K562 (cell line): ENCODE measurements around the gene AMOTL1. TPM values are rescaled to one million over a fixed set of nuclear protein-coding genes. Genes with fewer than 3 reads are reported as not detected.
A peak's percentile ranks its signal among the peaks of the same experiment; 100 is the strongest.

Experiments used
- ATAC-seq: fragments of 200-7000 bp; cut with Tn5 transposase; 3 replicates; pipeline ENCODE4 v1.9.1; 2020; ENCODE audit warnings: moderate library complexity
- BruUV-seq: library from RNA; stranded (reverse); fragments of 400-500 nt; replicated peaks from 2 replicates; lab custom pipeline; 2021; lab: Mats Ljungman, UMichigan
- CTCF ChIA-PET: fragments of 300-600 bp; formaldehyde crosslinking; extraction: SDS; loops from one replicate; lab custom pipeline; 2021; ENCODE audit warnings: low intra/inter-chr PET ratio; lab: Yijun Ruan, JAX
- POLR2A ChIA-PET: fragments of 300-600, 350-650 bp; sonication (Branson Sonifier 250); formaldehyde crosslinking; extraction: SDS; loops from one replicate; lab custom pipeline; 2021; ENCODE audit warnings: antibody characterized with exemption, inconsistent platforms; lab: Yijun Ruan, JAX
- DNase-seq, 4 experiments: peaks; one replicate each; pipeline versions ENCODE4 v3.0.0 to v3.0.0-alpha.2; 2011 to 2018; ENCODE audit warnings: low spot score in 3 of 4, mixed read lengths in 3 of 4; ENCODE audit errors: extremely low read depth in 1 of 4
- FAIRE-seq: peaks from 2 replicates; lab custom pipeline; 2011; peaks lifted over from hg19 to GRCh38; lab: Jason Lieb, UNC
- H2AFZ ChIP-seq: 2 replicates; pipeline ENCODE4 v1.6.0; 2011; ENCODE audit warnings: low read depth, low read length, control low read depth, inconsistent platforms
- H3K27ac ChIP-seq: fragments of 200-600 bp; 3 replicates; pipeline ENCODE4 v1.8.0; 2011; ENCODE audit warnings: low read depth, mild to moderate bottlenecking, control low read depth, inconsistent platforms, low read length, moderate library complexity, mixed read lengths; ENCODE audit errors: extremely low read depth
- H3K27me3 ChIP-seq, 2 experiments: fragments of 300-600 bp in 1 of 2; 2 replicates in 1 of 2; 3 replicates in 1 of 2; pipeline versions ENCODE4 v1.6.0 to v1.8.0; 2011; ENCODE audit warnings: inconsistent platforms in 2 of 2, low read length in 2 of 2, mild to moderate bottlenecking in 1 of 2, mixed read lengths in 1 of 2, moderate library complexity in 1 of 2; ENCODE audit not compliant: control insufficient read depth in 2 of 2, insufficient read depth in 2 of 2
- H3K36me3 ChIP-seq: fragments of 300-600 bp; 3 replicates; pipeline ENCODE4 v1.8.0; 2011; ENCODE audit warnings: mild to moderate bottlenecking, low read length, inconsistent platforms; ENCODE audit not compliant: control insufficient read depth, insufficient read depth
- H3K4me1 ChIP-seq, 2 experiments: fragments of 200-600 bp in 1 of 2; replicated peaks in 1 of 2; 2 replicates in 1 of 2; 3 replicates in 1 of 2; pipeline versions ENCODE4 v1.5.1 to v1.8.0; 2011; ENCODE audit warnings: inconsistent platforms in 2 of 2, low read length in 2 of 2, mild to moderate bottlenecking in 1 of 2, mixed read lengths in 1 of 2, moderate library complexity in 1 of 2; ENCODE audit not compliant: control insufficient read depth in 2 of 2, insufficient read depth in 2 of 2
- H3K4me2 ChIP-seq: 2 replicates; pipeline ENCODE4 v1.6.1; 2011; ENCODE audit warnings: low read length, control low read depth, inconsistent platforms, mixed read lengths; ENCODE audit not compliant: insufficient read depth
- H3K4me3 ChIP-seq: fragments of 200-600 bp; sonication (generic), shearing (Covaris generic); 2 replicates; pipeline ENCODE4 v1.5.1; 2016; ENCODE audit warnings: control low read depth, inconsistent platforms
- H3K79me2 ChIP-seq: fragments of 200-600 bp; 3 replicates; pipeline ENCODE4 v1.8.0; 2011; ENCODE audit warnings: low read length, inconsistent platforms; ENCODE audit not compliant: control insufficient read depth, insufficient read depth
- H3K9ac ChIP-seq, 2 experiments: 2 replicates each; pipeline versions ENCODE4 v1.6.0 to v1.6.1; 2011; ENCODE audit warnings: low read depth in 2 of 2, low read length in 2 of 2, control low read depth in 1 of 2, inconsistent platforms in 1 of 2, mild to moderate bottlenecking in 1 of 2, mixed read lengths in 1 of 2; ENCODE audit not compliant: insufficient read depth in 1 of 2
- H3K9me1 ChIP-seq: one replicate; pipeline ENCODE4 v1.6.0; 2011; ENCODE audit warnings: inconsistent platforms, mild to moderate bottlenecking, low read length, moderate library complexity; ENCODE audit not compliant: control insufficient read depth, insufficient read depth
- H3K9me3 ChIP-seq: replicated peaks from 2 replicates; pipeline ENCODE4 v1.5.1; 2011; ENCODE audit warnings: low read depth, low read length, inconsistent platforms; ENCODE audit not compliant: control insufficient read depth, insufficient read depth
- H4K20me1 ChIP-seq: replicated peaks from 2 replicates; pipeline ENCODE4 v1.6.1; 2011; ENCODE audit warnings: low read length, inconsistent platforms, mixed read lengths; ENCODE audit not compliant: control insufficient read depth, insufficient read depth
- RREB1 ChIP-seq: fragments of 250-450 bp; sonication (Bioruptor Pico); IDR thresholded peaks from 2 replicates; pipeline ENCODE4 v1.4.0; 2020
- ZNF347 ChIP-seq: fragments of 450-650 bp; formaldehyde crosslinking; IDR thresholded peaks from 2 replicates; pipeline ENCODE4 v1.4.0; 2020; ENCODE audit warnings: low read depth, mild to moderate bottlenecking, moderate library complexity
- WGBS: fragments of 100-300 bp; shearing (Covaris generic); methylation state at CpG from one replicate; pipeline ENCODE4 v1.1.6; 2016; ENCODE audit warnings: low coverage, mixed read lengths; ENCODE audit not compliant: insufficient coverage; ENCODE audit errors: missing lambda C conversion rate; 5-methylcytosine and 5-hydroxymethylcytosine counted together
- in situ Hi-C: fragments of 300-500 bp; cut with MboI; formaldehyde crosslinking; loops from 4 replicates; pipeline ENCODE4 v1.15.0; 2018; ENCODE audit warnings: inconsistent platforms, mixed read lengths
- intact Hi-C: fragments of 100-400 bp; cut with micrococcal nuclease; formaldehyde crosslinking; loops from 2 replicates; pipeline ENCODE4 v1.14.2; 2022
- polyA plus RNA-seq, 8 experiments: library from polyadenylated mRNA; depleted of rRNA in 4 of 8; stranded (reverse) in 5 of 8; unstranded in 3 of 8; fragments of >200 nt; fragmentation: Nextera tagmentation in 2 of 8; fragmentation: Illumina TruSeq in 1 of 8; extraction: Ambion mirVana in 2 of 8; extraction: Trizol in 1 of 8; gene quantifications; 2 replicates each; pipeline versions ENCODE4 v1.2.1 to v1.2.3, GENCODE V29; 2011 to 2014; ENCODE audit warnings: inconsistent platforms in 1 of 8, missing spikeins in 1 of 8
- total RNA-seq, 7 experiments: library from RNA; depleted of rRNA in 6 of 7; stranded (reverse); fragments of >200 nt in 6 of 7; fragmentation: Illumina TruSeq in 2 of 7; extraction: Trizol in 2 of 7; gene quantifications; 2 replicates each; pipeline versions ENCODE4 v1.2.1 to v1.2.3, GENCODE V29; 2011 to 2021; ENCODE audit warnings: low replicate concordance in 1 of 7
- TF ChIP-seq, protein P1 (sequence below): fragments of 250-450 bp; sonication (Bioruptor Pico); IDR thresholded peaks from 2 replicates; pipeline ENCODE4 v1.8.0; 2022; ENCODE audit warnings: moderate library complexity, mild to moderate bottlenecking, inconsistent platforms
- TF ChIP-seq, protein P2 (sequence below): fragments of 450-650 bp; IDR thresholded peaks from 2 replicates; pipeline ENCODE4 v1.6.1; 2016

The AMOTL1 gene
- total and polyA plus RNA-seq, 9 of the 15 experiments (the other 6 are each of a cell fraction or from before 2014, with no cell fraction given): 4.0 to 35.4 (median 14.0) TPM

DNA sequence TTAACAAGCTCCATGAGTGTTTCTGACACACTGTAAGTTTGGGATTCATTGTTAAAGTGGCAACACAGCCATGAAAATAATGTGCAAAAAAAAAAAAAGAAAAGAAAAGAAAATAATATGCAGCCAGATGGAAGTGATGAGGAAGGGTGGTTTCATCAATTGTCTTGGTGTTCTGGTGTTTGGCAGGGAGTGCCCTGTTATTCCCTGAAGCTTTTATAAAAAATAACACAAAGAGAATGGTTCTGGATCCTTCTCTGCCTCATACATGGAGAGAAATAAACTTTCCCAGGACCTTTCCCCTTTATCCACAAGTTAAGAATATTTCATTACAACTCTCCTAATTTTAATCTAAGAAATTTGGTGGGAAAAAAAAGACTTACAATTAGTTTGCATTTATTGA, 16.7 kb downstream of the AMOTL1 start (continued):
- no peak for TF ChIP-seq RREB1 (CRISPR knock-in tag)
- TF ChIP-seq, protein P1, sequence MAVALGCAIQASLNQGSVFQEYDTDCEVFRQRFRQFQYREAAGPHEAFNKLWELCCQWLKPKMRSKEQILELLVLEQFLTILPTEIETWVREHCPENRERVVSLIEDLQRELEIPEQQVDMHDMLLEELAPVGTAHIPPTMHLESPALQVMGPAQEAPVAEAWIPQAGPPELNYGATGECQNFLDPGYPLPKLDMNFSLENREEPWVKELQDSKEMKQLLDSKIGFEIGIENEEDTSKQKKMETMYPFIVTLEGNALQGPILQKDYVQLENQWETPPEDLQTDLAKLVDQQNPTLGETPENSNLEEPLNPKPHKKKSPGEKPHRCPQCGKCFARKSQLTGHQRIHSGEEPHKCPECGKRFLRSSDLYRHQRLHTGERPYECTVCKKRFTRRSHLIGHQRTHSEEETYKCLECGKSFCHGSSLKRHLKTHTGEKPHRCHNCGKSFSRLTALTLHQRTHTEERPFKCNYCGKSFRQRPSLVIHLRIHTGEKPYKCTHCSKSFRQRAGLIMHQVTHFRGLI (CRISPR knock-in tag): no peak

- H3K9me1 ChIP-seq: no peaks in the 10 kb centered on the region
- BruUV-seq: no TSS peak
- TF ChIP-seq, protein P2, sequence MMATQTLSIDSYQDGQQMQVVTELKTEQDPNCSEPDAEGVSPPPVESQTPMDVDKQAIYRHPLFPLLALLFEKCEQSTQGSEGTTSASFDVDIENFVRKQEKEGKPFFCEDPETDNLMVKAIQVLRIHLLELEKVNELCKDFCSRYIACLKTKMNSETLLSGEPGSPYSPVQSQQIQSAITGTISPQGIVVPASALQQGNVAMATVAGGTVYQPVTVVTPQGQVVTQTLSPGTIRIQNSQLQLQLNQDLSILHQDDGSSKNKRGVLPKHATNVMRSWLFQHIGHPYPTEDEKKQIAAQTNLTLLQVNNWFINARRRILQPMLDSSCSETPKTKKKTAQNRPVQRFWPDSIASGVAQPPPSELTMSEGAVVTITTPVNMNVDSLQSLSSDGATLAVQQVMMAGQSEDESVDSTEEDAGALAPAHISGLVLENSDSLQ: peak; percentile 68
- TF ChIP-seq ZNF347 (CRISPR knock-in tag): no peak
- H3K9ac ChIP-seq: peak overlapping the region in 1 of 2 experiments; percentile 33; a peak in 1 of 4 replicates
- no peaks in the 10 kb centered on the region for H3K9me3 ChIP-seq
- H3K4me1 ChIP-seq: peaks cover 0 to 33% of the 10 kb centered on the region in 2 experiments; a peak in 3 of 5 replicates
- no peak overlapping the region for H2AFZ ChIP-seq
- no peaks in the 10 kb centered on the region for H3K36me3 ChIP-seq
- WGBS: 41% methylated on average over 4 of the region's 4 CpGs
- 0 out of 3 replicates have a peak, but pooled peaks have one; percentile 11 for ATAC-seq
- no peak overlapping the region; the same call in 2 of the 3 replicates for H3K27ac ChIP-seq
- intact Hi-C loops (loop anchor here (5.0 kb wide), 1 partner anchor 112 kb away; no protein-coding TSS in a partner anchor), in situ Hi-C loops (no loop called here)
- CTCF ChIA-PET: no interaction called here
- no peaks in the 10 kb centered on the region for H3K27me3 ChIP-seq
- H3K4me2 ChIP-seq: no peak overlapping the region
- no peaks in the 10 kb centered on the region for H4K20me1 ChIP-seq
- FAIRE-seq: no peak
- DNase-seq: no peak
- POLR2A ChIA-PET: no interaction called here
- peaks cover 91% of the 10 kb centered on the region for H3K79me2 ChIP-seq
- no peak overlapping the region for H3K4me3 ChIP-seq
These were observed 17.4 kb downstream of the AMOTL1 start for GRCh38 chr11:94785509-94785908.
